SK-N-SH (cell line): ENCODE measurements around the gene S100A16. TPM values are rescaled to one million over a fixed set of nuclear protein-coding genes. Genes with fewer than 3 reads are reported as not detected.

Source experiments
- CTCF ChIA-PET: fragments of 300-600, 350-600 bp; formaldehyde crosslinking; extraction: SDS; loops from one replicate; lab custom pipeline; 2021; lab: Yijun Ruan, JAX
- POLR2A ChIA-PET: fragments of 350-600 bp; sonication (Branson Sonifier 250); formaldehyde crosslinking; extraction: SDS; loops from one replicate; lab custom pipeline; 2020; ENCODE audit warnings: antibody characterized with exemption, inconsistent platforms; lab: Yijun Ruan, JAX
- DNase-seq: peaks from one replicate; pipeline ENCODE4 v3.0.0; 2012
- H2AFZ ChIP-seq: fragments of 200-600 bp; sonication (generic); 2 replicates; pipeline ENCODE4 v1.8.1; 2016; ENCODE audit warnings: antibody characterized with exemption, mild to moderate bottlenecking, low read depth
- H3F3A ChIP-seq: fragments of 200-600 bp; sonication (generic); replicated peaks from 2 replicates; pipeline ENCODE3; 2016; ENCODE audit warnings: antibody characterized with exemption, mild to moderate bottlenecking; ENCODE audit not compliant: insufficient read depth
- H3K27ac ChIP-seq, 2 experiments: fragments of 200-500 bp in 1 of 2; fragments of 200-600 bp in 1 of 2; sonication (Bioruptor generic) in 1 of 2; sonication (generic), shearing (Covaris generic) in 1 of 2; 2 replicates each; pipeline versions ENCODE4 v1.5.1 to v1.6.1; 2014 to 2016; ENCODE audit warnings: low read depth in 2 of 2, inconsistent platforms in 1 of 2, low read length in 1 of 2, mild to moderate bottlenecking in 1 of 2, mixed read lengths in 1 of 2
- H3K27me3 ChIP-seq: fragments of 200-600 bp; sonication (generic), shearing (Covaris generic); 2 replicates; pipeline ENCODE4 v1.6.1; 2016; ENCODE audit warnings: mixed run types; ENCODE audit not compliant: insufficient read depth
- H3K36me3 ChIP-seq, 2 experiments: fragments of 200-500 bp in 1 of 2; fragments of 200-600 bp in 1 of 2; sonication (Bioruptor generic) in 1 of 2; sonication (generic) in 1 of 2; replicated peaks in 1 of 2; 2 replicates each; pipeline versions ENCODE3 to v1.5.1; 2014 to 2016; ENCODE audit warnings: low read length in 1 of 2, mild to moderate bottlenecking in 1 of 2; ENCODE audit not compliant: insufficient read depth in 2 of 2, control insufficient read depth in 1 of 2
- H3K4me1 ChIP-seq, 2 experiments: fragments of 200-500 bp in 1 of 2; fragments of 200-600 bp in 1 of 2; sonication (Bioruptor generic) in 1 of 2; sonication (generic), shearing (Covaris generic) in 1 of 2; 2 replicates each; pipeline versions ENCODE4 v1.5.1 to v1.6.1; 2014 to 2016; ENCODE audit warnings: low read depth in 1 of 2, low read length in 1 of 2, mixed run types in 1 of 2; ENCODE audit not compliant: insufficient read depth in 2 of 2, control insufficient read depth in 1 of 2
- H3K4me2 ChIP-seq: fragments of 200-600 bp; sonication (generic), shearing (Covaris generic); 2 replicates; pipeline ENCODE4 v1.6.1; 2017; ENCODE audit warnings: mixed run types
- H3K4me3 ChIP-seq, 2 experiments: fragments of 200-500 bp in 1 of 2; fragments of 200-600 bp in 1 of 2; sonication (Bioruptor generic) in 1 of 2; sonication (generic), shearing (Covaris generic) in 1 of 2; 2 replicates each; pipeline versions ENCODE4 v1.5.1 to v1.8.1; 2014 to 2016; ENCODE audit warnings: low read depth in 2 of 2, inconsistent platforms in 1 of 2, low read length in 1 of 2, mild to moderate bottlenecking in 1 of 2, mixed read lengths in 1 of 2, moderate library complexity in 1 of 2
- H3K79me2 ChIP-seq: fragments of 200-600 bp; sonication (generic); 2 replicates; pipeline ENCODE4 v1.8.1; 2017; ENCODE audit warnings: mild to moderate bottlenecking; ENCODE audit not compliant: insufficient read depth
- H3K9ac ChIP-seq: fragments of 200-600 bp; sonication (generic); 2 replicates; pipeline ENCODE4 v1.6.1; 2017; ENCODE audit warnings: mixed run types
- H3K9me2 ChIP-seq: fragments of 200-600 bp; sonication (generic); 2 replicates; pipeline ENCODE4 v1.6.1; 2017; ENCODE audit warnings: mixed run types
- H3K9me3 ChIP-seq: fragments of 200-600 bp; sonication (generic); 2 replicates; pipeline ENCODE4 v1.6.1; 2017; ENCODE audit warnings: mixed run types, mild to moderate bottlenecking, moderate library complexity
- H4K20me1 ChIP-seq: fragments of 200-600 bp; sonication (generic); 2 replicates; pipeline ENCODE4 v1.6.1; 2017; ENCODE audit warnings: mild to moderate bottlenecking, mixed run types; ENCODE audit not compliant: insufficient read depth
- ELF1 ChIP-seq: IDR thresholded peaks from 2 replicates; pipeline ENCODE4 v1.4.0; 2012
- EZH2phosphoT487 ChIP-seq: fragments of 200-600 bp; sonication (generic); IDR thresholded peaks from 2 replicates; pipeline ENCODE4 v1.6.1; 2017; ENCODE audit warnings: low read depth, mixed run types, mild to moderate bottlenecking, antibody characterized with exemption, moderate library complexity, borderline replicate concordance
- FOXJ3 ChIP-seq: sonication (generic); formaldehyde crosslinking; IDR thresholded peaks from 2 replicates; pipeline ENCODE4 v1.5.1; 2020; ENCODE audit warnings: mild to moderate bottlenecking, missing genetic modification reagents
- MEF2A ChIP-seq: IDR thresholded peaks from 2 replicates; pipeline ENCODE4 v1.4.0; 2012; ENCODE audit warnings: low read depth, borderline replicate concordance
- NFIC ChIP-seq: IDR thresholded peaks from 2 replicates; pipeline ENCODE4 v1.4.0; 2012; ENCODE audit warnings: borderline replicate concordance
- NRF1 ChIP-seq: IDR thresholded peaks from 2 replicates; pipeline ENCODE4 v1.6.1; 2012; ENCODE audit warnings: low read depth, mild to moderate bottlenecking, low read length
- POLR2AphosphoS5 ChIP-seq: IDR thresholded peaks from 2 replicates; pipeline ENCODE4 v1.6.1; 2012; ENCODE audit warnings: low read depth, low read length
- RCOR1 ChIP-seq: fragments of 150-350 bp; IDR thresholded peaks from 2 replicates; pipeline ENCODE4 v1.6.1; 2017; ENCODE audit warnings: antibody characterized with exemption, low read length
- REST ChIP-seq: IDR thresholded peaks from 2 replicates; pipeline ENCODE4 v1.6.1; 2012; ENCODE audit warnings: mild to moderate bottlenecking, low read depth, low read length, moderate library complexity
- RFX5 ChIP-seq: IDR thresholded peaks from 2 replicates; pipeline ENCODE4 v1.6.1; 2012; ENCODE audit warnings: mild to moderate bottlenecking, improper control_type of control experiment, low read length
- SMC3 ChIP-seq: IDR thresholded peaks from 2 replicates; pipeline ENCODE4 v1.6.1; 2012; ENCODE audit warnings: low read depth, low read length, improper control_type of control experiment
- YY1 ChIP-seq: IDR thresholded peaks from 2 replicates; pipeline ENCODE4 v1.4.0; 2012; ENCODE audit warnings: low read depth, mild to moderate bottlenecking
- WGBS: methylation state at CpG from one replicate; pipeline ENCODE4 v1.1.6; 2017; ENCODE audit warnings: low lambda C conversion rate; 5-methylcytosine and 5-hydroxymethylcytosine counted together
- polyA plus RNA-seq, 3 experiments: library from polyadenylated mRNA; depleted of rRNA; stranded (reverse); fragments of >200 nt; gene quantifications; 2 replicates each; pipeline ENCODE4 v1.2.3, GENCODE V29; 2012
- TF ChIP-seq, protein P1 (sequence below): fragments of 150-350 bp; IDR thresholded peaks from 2 replicates; pipeline ENCODE4 v1.6.1; 2016; ENCODE audit warnings: mild to moderate bottlenecking, low read depth, low read length
- TF ChIP-seq, protein P2 (sequence below): IDR thresholded peaks from 2 replicates; pipeline ENCODE4; 2012

Gene S100A16
- polyA plus RNA-seq, 1 of the 3 experiments (the other 2 are of a cell fraction): 512 TPM

DNA sequence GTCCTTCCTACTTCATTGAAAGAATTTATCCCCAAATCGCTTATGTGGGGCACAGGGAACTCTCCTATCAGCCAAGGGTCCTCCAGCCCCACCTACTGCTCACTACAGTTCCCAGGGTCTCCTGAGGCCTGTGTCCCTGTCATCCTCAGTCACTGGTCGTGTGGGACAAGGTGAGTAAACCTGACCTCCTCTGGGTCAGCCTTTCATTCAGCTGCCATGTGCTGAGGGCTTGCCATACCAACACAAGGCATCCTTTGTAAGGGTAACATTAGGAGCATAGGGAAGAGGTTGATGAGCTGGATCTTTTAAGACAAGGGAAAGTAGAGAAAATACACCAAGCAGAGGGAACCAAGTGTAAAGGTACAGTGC lies 34.4 kb upstream of the S100A16 start:
- ChIA-PET CTCF (interaction anchor here (0.8 to 1.4 kb wide), 3 partner anchors 12 to 79 kb away, joined by 3 to 4 read pairs (median 3); no protein-coding TSS in a partner anchor), POLR2A (interaction anchor here (1.0 to 6.4 kb wide), 3 partner anchors 8 to 13 kb away, joined by 4 to 32 read pairs (median 5); partner anchors contain the start of gene CHTOP)
- Histone ChIP-seq H4K20me1 (no peaks in the 10 kb centered on the region), H3K9me3 (no peaks in the 10 kb centered on the region), H2AFZ (no peak overlapping the region), H3K27ac (no peak overlapping the region), H3K4me1 (peaks cover 0 to 10% of the 10 kb centered on the region in 2 experiments; a peak in 1 of 4 replicates), H3K27me3 (no peaks in the 10 kb centered on the region), H3F3A (peaks cover 28% of the 10 kb centered on the region), H3K9ac (no peak overlapping the region), H3K4me2 (no peak overlapping the region), H3K9me2 (no peaks in the 10 kb centered on the region), H3K4me3 (no peak overlapping the region), H3K36me3 (peaks cover 38 to 43% of the 10 kb centered on the region in 2 experiments), H3K79me2 (peaks cover 16% of the 10 kb centered on the region)
- 95% methylated on average over 2 of the region's 2 CpGs for WGBS
- peak; percentile 47; the same call in 1 of the 2 replicates for TF ChIP-seq POLR2AphosphoS5
- no peak for TF ChIP-seq RCOR1
- no peak for TF ChIP-seq REST
- DNase-seq: no peak

- Histone ChIP-seq H3K9me3 (no peaks in the 10 kb centered on the region), H3K4me1 (peaks cover 0 to 10% of the 10 kb centered on the region in 2 experiments; a peak in 1 of 4 replicates), H3F3A (peaks cover 30% of the 10 kb centered on the region), H3K27ac (no peak overlapping the region), H3K79me2 (peaks cover 21% of the 10 kb centered on the region), H2AFZ (no peak overlapping the region), H3K36me3 (peaks cover 44 to 47% of the 10 kb centered on the region in 2 experiments), H3K4me2 (no peak overlapping the region), H3K27me3 (no peaks in the 10 kb centered on the region), H3K4me3 (no peak overlapping the region), H4K20me1 (no peaks in the 10 kb centered on the region), H3K9me2 (no peaks in the 10 kb centered on the region), H3K9ac (no peak overlapping the region)
- WGBS: 98% methylated on average over 5 of the region's 5 CpGs
- DNase-seq: no peak
- CTCF ChIA-PET: interaction anchor here (0.9 to 1.0 kb wide), 3 partner anchors 12 to 339 kb away, joined by 3 read pairs; partner anchors contain the start of gene RAB13
- TF ChIP-seq POLR2AphosphoS5: 0 out of 2 replicates have a peak, but pooled peaks have one; percentile 36
- no peak for TF ChIP-seq YY1
- POLR2A ChIA-PET: interaction anchor here (1.0 to 6.4 kb wide), 3 partner anchors 9 to 12 kb away, joined by 4 to 32 read pairs (median 5); partner anchors contain the start of gene CHTOP
Observed at GRCh38 chr1:153646672-153647345, 33.9 kb upstream of the S100A16 start.

DNA sequence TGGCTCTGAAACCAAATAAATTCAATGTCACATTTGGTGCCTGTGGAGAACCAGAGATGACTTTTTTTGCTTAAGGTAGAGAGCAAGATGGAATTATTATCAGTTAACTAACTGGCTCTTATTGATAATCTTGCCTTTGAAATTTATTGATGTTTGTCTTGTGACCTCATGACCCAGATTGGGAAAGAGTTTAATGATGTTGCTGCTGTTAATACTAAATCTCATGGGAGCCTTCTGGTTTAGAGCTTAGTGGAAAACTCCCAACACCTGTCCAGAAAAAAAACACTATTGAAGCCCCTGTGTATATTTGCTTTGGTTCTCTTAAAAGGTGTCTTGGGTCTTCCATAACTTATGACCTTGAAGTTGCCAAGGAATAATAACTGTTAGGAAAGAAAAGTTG lies 30.9 kb upstream of the S100A16 start:
- H3F3A ChIP-seq: peaks cover 35% of the 10 kb centered on the region
- H3K79me2 ChIP-seq: peaks cover 44% of the 10 kb centered on the region
- POLR2A ChIA-PET: interaction anchor here (6.4 kb wide), 1 partner anchor 9 kb away, joined by 32 read pairs; the partner anchor contains the start of gene CHTOP
- CTCF ChIA-PET: interaction anchor here (0.8 to 2.0 kb wide), 4 partner anchors 10 to 133 kb away, joined by 3 to 16 read pairs (median 4); partner anchors contain the start of genes CHTOP and SNAPIN
- no peak overlapping the region for H3K4me2 ChIP-seq
- H2AFZ ChIP-seq: no peak overlapping the region
- H3K9me2 ChIP-seq: no peaks in the 10 kb centered on the region
- H3K36me3 ChIP-seq: peaks cover 66 to 75% of the 10 kb centered on the region in 2 experiments
- no peak overlapping the region for H3K4me3 ChIP-seq
- no peaks in the 10 kb centered on the region for H3K27me3 ChIP-seq
- no peak overlapping the region for H3K9ac ChIP-seq
- no peaks in the 10 kb centered on the region for H3K4me1 ChIP-seq
- H3K27ac ChIP-seq: no peak overlapping the region
- no peak for DNase-seq
- H4K20me1 ChIP-seq: no peaks in the 10 kb centered on the region
- H3K9me3 ChIP-seq: no peaks in the 10 kb centered on the region
- TF ChIP-seq, protein P1, sequence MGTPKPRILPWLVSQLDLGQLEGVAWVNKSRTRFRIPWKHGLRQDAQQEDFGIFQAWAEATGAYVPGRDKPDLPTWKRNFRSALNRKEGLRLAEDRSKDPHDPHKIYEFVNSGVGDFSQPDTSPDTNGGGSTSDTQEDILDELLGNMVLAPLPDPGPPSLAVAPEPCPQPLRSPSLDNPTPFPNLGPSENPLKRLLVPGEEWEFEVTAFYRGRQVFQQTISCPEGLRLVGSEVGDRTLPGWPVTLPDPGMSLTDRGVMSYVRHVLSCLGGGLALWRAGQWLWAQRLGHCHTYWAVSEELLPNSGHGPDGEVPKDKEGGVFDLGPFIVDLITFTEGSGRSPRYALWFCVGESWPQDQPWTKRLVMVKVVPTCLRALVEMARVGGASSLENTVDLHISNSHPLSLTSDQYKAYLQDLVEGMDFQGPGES: no peak
- TF ChIP-seq MEF2A: no peak
- TF ChIP-seq NRF1: no peak
- TF ChIP-seq SMC3: no peak
- TF ChIP-seq EZH2phosphoT487: no peak
- no peak for TF ChIP-seq ELF1
- no peak for TF ChIP-seq RFX5
- TF ChIP-seq, protein P2, sequence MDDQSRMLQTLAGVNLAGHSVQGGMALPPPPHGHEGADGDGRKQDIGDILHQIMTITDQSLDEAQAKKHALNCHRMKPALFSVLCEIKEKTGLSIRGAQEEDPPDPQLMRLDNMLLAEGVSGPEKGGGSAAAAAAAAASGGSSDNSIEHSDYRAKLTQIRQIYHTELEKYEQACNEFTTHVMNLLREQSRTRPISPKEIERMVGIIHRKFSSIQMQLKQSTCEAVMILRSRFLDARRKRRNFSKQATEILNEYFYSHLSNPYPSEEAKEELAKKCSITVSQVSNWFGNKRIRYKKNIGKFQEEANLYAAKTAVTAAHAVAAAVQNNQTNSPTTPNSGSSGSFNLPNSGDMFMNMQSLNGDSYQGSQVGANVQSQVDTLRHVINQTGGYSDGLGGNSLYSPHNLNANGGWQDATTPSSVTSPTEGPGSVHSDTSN: no peak
- TF ChIP-seq NFIC: no peak
- no peak for TF ChIP-seq FOXJ3 (CRISPR knock-in tag)
